Hematopoietic multipotent progenitor cell treated with erythropoietin and hydrocortisone succinate and interleukin-3 and kit ligand, for 17 days (in vitro differentiated cells): ENCODE data around the gene REXO5.
"Not testable (repeated sequence)": the region's sequence is repeated elsewhere in the genome, so short reads cannot be mapped to it uniquely, and the experiment has no call there.

Source experiments
- DNase-seq: peaks from one replicate; pipeline ENCODE4 v3.0.0-alpha.2; 2015; ENCODE audit warnings: low spot score

REXO5 gene, protein sequence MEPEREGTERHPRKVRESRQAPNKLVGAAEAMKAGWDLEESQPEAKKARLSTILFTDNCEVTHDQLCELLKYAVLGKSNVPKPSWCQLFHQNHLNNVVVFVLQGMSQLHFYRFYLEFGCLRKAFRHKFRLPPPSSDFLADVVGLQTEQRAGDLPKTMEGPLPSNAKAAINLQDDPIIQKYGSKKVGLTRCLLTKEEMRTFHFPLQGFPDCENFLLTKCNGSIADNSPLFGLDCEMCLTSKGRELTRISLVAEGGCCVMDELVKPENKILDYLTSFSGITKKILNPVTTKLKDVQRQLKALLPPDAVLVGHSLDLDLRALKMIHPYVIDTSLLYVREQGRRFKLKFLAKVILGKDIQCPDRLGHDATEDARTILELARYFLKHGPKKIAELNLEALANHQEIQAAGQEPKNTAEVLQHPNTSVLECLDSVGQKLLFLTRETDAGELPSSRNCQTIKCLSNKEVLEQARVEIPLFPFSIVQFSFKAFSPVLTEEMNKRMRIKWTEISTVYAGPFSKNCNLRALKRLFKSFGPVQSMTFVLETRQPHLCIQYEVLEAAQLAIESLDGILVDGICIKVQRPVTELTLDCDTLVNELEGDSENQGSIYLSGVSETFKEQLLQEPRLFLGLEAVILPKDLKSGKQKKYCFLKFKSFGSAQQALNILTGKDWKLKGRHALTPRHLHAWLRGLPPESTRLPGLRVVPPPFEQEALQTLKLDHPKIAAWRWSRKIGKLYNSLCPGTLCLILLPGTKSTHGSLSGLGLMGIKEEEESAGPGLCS

DNA sequence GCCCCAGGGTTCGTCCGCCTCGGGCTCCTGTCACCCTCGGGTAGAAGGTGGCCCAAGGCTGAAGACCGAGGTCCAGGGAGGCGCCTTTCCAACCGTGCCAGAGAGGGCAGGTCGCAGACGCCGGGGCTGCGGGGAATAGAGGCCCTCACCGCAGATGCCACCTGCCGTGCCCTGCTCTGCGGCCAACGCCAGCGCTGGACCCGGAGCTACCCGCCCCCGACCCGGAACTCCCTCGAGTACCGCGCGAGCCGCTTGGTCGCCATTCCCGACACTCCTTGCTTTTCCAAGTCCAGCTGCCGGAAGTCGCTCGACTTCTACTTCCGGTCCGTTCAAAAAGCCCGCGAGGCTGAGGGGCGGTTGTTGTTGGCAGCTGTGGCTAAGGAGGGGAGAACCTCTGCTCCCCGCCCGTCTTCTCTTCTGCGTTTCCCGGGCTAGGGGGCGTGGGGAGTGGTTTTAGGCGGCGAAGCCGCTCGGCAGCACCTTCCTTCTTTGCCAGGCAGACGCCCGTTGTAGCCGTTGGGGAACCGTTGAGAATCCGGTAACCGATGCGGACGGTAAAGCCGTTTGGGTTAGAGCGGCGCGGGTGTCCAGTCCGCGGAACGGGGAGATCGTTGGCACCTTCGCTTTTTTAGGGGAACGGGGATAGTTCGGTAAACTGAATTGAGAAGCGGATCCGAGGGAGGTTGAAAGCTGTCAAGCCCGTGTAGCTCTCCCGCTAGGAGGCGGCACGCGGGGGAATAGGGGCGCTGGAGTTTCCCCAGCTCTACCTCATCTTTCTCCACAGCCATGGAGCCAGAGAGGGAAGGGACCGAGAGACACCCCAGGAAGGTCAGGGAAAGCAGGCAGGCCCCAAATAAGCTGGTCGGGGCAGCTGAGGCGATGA, at the start of gene REXO5, which contains the start of gene ERI2:
TSS of gene REXO5 (plus strand) at position 360 of the 883 bp plus-strand sequence. CDS start at position 787, 427 bp downstream.
TSS of gene ERI2 (minus strand) at position 305 of the 883 bp plus-strand sequence. CDS start at position 263, 42 bp downstream.
- DNase-seq, result peak; percentile 84

DNA sequence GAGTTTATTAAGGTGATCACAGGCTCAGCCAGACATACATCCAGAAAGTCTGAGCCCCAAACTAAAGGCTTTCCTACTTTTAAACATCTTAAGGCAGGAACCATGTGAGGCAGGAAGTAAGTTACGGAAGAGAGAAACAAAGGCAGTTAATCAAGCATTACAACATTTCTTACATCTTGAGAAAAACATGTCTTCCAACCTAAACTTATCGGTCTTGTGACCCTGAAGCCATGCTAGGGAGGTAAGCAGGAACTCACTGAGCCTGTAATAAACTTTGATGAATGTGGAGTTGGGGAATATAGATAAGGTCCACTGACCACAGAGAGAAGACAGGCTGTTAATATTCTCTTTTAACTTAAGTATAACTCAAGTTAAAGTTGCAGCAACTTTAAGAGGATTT, 46.0 kb upstream of the REXO5 start:
- no peak for DNase-seq

DNA sequence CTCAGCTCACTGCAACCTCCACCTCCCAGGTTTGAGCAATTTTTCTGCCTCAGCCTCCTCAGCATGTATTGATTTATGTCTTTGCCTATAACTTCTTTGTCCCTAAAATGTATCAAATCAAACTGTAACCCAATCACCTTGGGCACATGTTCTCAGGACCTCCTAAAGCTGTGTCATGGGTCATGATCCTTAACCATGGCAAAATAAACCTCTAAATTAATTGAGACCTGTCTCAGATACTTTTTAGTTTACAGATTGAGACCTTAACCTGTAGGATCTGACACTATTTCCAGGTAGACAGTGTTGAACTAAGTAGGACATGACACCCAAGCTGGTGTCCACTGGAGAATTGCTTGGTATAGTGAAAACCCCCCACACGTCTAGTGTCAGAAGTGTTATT, 45.2 kb upstream of the REXO5 start:
- DNase-seq, result no peak

DNA sequence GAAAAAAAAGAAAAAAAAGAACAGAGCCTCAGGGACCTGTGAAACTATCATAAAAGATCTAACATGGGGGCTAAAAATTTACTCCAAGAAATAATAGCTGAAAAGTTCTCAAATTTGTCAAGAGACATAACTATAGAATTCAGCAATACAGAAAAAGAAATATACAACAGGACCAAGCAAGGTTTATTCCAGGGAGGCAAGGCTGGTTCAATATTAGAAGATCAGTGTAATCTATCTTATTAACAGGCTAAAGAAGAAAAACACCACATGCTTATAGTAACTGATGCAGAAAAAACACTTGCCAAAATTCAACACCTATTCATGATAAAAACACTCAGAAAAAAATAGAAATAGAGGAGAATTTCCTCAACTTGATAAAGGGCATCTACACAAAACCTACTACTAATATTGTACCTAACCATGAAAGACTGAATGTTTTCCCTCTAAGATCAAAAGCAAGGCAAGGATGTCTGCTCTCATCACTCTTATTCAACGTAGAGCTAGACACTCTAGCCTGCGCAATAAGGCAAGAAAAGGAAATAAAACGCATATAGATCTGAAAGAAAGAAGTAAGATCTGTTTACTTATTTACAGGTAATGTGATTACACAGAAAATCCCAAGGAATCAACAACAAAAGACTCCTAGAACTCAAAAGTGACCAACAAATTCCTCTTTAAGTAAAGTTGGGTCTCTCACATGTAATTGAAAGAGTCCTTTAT, 43.8 kb upstream of the REXO5 start:
- no peak for DNase-seq

DNA sequence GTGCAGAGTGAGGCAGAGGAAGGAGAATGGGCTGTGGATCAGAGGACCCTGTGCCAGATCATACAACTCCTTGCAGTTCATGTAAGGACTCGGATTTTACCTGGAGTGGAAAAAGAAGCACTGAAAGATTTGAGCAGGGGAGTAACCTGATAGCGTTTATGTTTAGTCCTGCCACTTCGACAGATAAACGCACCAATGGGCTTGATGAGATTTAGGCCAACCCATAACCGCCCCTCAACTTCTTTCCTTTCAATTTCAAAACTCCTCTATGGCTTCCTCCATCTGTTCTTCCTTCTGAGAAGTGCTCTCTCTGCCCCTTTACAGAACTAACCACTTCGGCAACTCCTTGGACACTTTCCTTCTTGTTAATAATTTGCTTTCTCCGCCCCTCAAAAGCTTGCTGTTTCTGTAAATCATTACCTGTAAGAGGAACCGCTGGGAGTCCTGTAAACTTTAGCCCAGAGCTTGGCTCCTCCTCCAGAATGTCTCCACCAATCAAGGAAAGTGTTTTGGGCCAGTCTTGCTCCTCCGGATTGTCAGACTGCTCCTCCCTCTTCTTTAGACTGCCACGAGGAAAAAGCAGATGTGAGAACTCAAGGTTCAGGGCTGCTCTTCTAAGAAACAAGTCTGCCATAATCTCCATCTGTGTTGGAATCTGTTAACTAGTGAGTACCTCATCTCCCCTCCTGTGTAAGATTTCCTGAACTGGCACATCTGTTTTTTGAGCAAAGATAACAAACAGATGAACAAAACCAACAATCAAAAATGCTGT, 42.7 kb upstream of the REXO5 start, which contains the start of gene ACSM3:
TSS of gene ACSM3 (plus strand) at position 554 of the 772 bp plus-strand sequence. CDS start 6,021 bp downstream, outside the sequence.
- peak; percentile 71 for DNase-seq

DNA sequence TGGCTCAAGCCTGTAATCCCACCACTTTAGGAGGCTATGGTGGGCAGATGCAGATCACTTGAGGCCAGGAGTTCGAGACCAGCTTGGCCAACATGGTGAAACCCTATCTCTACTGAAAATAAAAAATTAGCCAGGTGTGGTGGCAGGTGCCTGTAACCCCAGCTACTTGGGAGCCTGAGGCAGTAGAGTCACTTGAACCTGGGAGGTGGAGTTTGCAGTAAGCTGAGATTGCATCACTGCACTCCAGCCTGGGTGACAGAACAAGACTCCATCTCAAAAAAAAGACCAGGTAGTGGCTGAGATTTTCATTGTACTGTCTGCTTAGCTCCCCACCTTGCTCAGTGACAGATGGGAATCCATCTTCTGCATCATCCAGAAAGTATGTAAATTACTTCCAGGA, 41.9 kb upstream of the REXO5 start:
- not testable (repeated sequence) for DNase-seq

DNA sequence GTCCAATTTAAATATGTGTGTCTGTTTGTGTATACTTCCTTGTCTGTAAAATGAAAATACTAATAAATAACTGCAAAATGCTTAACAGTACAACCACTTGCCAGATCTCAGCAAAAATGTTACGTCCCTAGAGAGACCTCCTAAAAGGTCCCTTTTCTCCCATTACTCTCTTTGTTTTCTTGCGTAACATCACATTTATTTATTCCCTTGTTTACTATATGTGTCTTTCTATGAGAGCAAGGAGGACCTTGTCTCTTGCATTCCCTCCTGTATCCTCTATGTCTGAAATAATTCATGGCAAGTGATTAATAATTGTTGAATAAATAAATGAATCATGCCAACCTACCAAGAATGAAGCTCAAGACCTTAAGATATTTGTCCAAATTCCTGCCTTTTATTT, 40.6 kb upstream of the REXO5 start:
- no peak for DNase-seq

DNA sequence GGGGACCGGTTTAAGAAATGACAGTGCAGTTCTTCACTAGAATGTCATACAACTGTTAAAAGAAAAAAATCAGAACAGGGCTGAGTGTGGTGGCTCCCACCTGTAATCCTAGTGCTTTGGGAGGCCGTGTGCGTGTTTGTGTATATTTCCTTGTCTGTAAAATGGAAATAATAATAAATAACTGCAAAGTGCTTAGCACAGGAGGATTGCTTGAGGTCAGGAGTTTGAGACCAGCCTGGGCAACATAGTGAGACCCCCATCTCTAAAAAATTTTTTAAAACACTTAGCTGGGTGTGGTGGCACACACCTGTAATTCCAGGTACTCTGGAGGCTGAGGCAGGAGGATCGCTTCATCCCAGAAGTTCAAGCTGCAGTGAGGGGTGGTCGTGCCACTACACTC, 40.0 kb upstream of the REXO5 start:
- DNase-seq, result no peak

DNA sequence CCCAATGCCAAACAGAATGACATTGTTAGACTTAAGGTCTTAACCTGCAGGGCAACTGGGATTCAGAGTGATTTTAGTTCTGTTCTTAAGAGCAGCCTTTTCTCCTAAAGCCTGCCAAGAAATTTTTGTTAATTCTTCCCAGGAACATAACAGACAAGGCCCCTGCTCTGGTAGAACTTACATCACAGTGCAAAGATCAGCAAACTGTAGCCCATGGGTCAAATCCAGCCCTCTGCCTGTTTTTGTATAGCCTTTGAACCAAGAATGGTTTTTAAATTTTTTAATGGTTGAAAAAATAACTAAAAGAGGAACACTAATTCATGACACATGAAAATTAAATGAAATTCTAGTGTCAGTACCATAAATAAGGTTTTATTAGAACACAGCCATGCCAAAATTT, 38.8 kb upstream of the REXO5 start:
- DNase-seq, result no peak

DNA sequence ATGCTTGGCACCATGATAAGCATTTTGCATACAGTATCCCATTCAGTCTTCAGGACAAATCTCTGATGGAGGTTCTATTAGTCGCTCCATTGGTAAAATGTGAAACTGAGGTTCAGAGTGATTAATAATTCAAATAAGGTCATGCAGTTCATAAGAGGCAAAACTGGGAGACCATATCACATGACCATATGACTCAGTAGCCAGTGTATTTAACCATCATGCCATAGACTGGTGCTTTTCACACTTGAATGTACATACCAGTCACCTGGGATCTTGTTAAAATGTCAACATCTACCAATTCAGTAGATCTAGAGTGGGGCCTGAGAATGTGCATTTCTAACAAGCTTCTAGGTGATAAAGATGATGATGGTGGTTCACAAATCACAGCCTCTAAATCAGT, 38.2 kb upstream of the REXO5 start:
- no peak for DNase-seq

DNA sequence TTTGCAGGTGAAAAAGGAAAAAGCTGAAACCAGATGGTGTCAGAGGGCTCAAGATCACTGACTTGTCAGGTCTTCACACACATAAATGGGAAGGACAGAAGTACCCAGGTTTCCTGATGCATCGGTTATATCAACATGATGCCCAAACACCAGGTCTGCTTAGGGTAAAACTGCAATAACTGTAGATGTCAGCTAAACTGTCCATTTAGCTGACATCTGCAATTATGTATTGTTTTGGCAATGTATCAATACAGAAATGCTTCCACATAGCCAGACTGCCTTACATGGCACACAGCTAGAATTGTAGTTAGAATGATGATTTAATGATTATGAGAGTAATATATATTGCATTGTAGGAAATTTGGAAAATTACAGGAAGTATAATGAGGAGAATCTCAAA, 37.5 kb upstream of the REXO5 start:
- DNase-seq, result no peak

DNA sequence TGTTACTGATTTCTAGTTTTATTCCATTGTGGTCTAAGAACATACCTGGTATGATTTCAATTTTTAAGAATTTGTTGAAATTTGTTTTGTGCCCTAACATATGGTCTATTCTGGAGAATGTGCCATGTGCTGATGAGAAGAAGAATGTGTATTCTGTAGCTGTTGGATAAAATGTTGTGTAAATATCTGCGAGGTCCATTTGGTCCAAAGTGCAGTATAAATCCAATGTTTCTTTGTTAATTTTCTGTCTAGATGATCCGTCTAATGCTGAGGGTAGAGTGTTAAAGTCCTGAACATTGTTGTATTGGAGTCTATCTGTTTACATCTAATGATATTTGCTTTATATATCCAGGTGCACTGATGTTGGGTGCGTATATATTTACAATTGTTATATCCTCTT, 32.6 kb upstream of the REXO5 start:
- DNase-seq, result no peak

DNA sequence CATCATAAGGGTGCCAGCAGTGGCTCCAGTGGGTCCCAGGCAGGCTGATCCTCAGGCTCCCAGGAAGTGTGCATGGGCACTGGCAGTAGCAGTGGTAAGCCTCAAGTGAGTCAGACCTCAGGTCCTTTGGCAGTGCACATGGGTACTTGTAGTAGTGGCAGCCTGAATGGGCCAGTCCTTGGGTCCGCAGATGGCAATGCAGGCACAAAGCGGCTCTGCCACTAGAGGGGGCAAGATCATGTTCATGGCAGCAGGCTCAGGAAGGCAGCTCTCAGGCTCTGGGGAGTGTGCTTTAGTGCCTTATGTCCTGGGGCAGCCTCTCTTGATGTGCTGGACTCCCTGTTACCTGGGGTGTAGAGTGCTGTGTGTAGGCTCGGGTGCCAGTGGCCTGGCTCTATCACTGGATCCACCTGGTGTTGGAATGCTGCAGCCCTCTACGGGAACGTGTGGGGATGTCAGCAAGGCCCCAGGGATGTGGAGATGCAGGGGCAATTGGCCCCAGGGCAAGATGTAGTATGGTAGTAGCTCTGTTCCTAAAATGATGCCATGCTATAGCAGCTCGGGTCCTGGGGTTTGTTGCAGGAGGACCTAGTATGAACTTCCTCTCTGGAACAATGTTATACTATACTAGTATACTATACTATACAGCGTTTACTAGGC, 31.5 kb upstream of the REXO5 start:
- DNase-seq, result peak; percentile 71

DNA sequence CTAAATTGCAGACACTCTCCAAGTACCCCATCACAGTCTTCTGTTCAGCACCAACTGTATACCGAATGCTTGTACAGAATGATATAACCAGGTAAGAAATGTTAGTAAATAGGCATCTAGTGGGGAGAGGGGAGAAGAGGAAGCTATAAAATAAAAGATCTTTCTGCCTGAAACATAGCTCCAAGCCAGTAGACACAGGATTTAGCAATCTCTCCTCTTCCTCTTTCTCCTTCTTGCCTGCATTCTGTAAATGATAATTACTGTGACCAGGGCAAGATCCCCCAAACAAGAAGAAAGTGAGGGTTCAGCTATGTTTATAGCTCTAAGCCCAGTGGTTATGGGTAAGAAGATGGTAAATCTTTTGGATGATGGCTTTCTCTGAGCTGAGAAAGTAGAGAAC, 24.6 kb upstream of the REXO5 start:
- no peak for DNase-seq

DNA sequence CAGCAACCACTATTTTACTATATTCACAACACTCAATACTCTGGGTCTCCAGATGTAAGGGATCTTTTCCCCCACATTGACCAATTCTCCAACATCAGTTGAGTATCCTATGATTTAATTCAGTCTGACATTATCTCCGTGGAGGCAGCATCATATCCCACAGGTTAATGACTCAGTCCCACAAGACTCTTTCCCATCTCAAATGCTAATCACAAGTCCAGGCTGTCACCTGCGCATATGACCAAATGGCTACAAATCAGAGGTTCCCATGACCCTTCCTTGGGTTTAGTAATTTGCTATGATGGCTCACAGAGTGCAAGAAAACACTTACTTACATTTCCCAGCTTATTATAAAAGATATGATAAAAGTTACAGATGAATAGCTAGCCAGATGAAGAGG, 23.9 kb upstream of the REXO5 start:
- DNase-seq, result no peak

DNA sequence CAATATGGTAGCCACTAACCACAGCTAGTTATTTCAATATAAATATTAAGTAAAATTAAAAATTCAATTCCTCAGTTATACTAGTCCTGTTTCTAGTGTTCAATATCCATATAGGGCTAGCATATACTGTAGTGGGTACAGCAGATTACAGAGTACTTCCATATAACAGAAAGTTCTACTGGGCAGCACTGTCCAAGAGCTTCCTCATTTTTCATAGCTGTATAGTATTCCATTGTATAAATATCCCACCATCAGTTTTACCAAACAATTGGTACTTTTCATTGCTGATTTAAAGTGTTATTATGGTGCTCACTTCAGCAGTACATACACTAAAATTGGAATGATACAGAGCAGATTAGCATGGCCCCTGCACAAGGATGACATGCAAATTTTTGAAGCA, 22.1 kb upstream of the REXO5 start:
- DNase-seq, result no peak

DNA sequence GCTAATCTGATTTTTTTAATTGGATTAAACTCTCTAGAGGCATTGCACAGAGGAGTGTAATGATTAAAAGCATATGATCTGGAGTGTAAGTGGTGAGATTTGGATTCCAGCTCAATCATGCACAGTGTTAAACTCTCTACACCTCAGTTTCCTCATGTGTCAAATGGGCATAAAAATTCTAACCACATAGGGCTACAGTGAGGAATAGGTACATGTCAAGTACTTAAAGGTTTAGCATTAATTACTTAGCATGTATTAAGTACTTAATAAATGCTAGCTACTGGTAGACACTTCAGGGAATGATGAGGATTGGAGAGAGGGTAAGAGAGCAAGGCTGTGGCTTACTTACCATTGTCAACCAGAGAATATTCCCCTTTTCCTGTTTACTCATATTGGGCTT, 17.2 kb upstream of the REXO5 start:
- no peak for DNase-seq

DNA sequence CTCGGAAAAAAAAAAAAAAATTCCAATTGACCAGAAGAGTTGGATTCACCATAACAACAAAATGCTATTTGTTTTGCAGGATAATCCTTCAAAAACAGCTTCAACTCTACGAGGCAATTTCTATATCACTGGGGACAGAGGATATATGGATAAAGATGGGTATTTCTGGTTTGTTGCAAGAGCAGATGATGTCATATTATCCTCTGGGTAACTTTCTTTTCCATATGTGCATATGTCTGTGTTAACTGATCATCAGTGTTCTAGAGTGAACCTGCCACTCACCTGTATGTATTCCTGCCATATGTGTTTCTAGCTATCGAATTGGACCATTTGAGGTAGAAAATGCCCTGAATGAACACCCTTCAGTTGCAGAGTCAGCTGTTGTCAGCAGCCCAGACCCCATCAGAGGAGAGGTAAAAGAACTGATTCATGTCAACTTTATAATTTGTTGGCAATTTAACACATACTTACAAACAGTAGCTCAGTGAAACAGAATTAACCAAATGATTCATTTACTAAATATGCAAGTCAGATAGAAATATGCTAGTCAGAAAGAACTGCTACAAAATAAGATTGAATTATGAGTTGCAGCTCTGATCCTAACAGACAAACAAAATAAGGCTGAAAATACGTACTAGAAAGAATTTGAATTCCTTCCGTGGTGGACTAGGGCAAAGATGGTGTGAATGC, 14.3 kb upstream of the REXO5 start:
- DNase-seq, result no peak

DNA sequence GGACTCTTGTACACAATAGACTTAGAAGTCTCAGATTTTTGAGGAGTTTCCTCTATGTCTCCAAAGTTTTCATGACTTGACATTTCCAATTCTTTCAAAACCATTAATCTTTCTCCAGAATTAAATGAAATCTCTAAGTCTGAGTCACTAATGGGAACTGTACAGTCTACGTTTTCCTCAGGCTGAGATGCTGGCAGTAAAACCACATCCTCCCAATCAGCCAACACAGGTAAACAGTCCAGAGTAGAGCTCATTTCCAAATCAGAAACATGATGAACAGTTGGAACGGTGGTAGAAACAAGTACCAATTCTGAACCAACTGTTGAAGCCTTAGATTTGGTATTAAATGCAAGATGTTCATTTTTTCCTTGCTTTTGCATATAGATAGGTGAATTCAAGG, 8.0 kb upstream of the REXO5 start:
- DNase-seq, result no peak

DNA sequence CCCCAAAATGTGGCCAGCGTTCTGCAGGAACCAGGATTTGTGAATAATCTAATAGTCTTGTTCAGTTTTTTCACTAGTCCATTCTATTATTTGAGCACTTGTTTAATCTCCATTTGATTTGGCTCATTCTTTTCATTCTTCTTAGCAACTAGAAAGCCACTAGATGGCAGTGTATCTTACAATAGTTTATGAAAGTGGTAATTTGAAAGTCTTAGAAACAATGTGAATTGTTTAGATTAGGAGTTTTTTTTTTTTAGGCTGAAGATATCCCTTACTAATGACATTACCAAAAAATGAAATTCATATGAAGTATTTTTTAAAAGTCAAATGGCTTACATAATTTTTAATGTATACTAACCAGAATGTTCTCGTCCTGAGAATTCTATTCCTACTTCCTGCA, 6.7 kb upstream of the REXO5 start:
- peak; percentile 62 for DNase-seq
